Measurements from ENCODE around the gene BTBD3.
A peak's percentile ranks its signal among the peaks of the same experiment; 100 is the strongest.

GRCh38 chr20:11917663-11918062 is at the start of gene BTBD3:
- TF ChIP-seq CTCF (IDR thresholded peaks at IDR 0.05; ENCODE audit: low read depth, low read length, missing input control) (no peak), TAF1 (conservative IDR thresholded peaks at IDR 0.05) (peak; percentile 34), MAX (IDR thresholded peaks at IDR 0.05) (no peak), RAD21 (IDR thresholded peaks at IDR 0.05) (no peak), EGR1 (IDR thresholded peaks at IDR 0.05; ENCODE audit: low read depth in 2 of 2) (no peak), ZBTB33 (IDR thresholded peaks at IDR 0.05) (no peak), RXRA (IDR thresholded peaks at IDR 0.05) (no peak), SP1 (IDR thresholded peaks at IDR 0.05) (no peak), JUND (IDR thresholded peaks at IDR 0.05) (no peak), YY1 (IDR thresholded peaks at IDR 0.05) (no peak), FOXA1 (IDR thresholded peaks at IDR 0.05) (no peak), GABPA (IDR thresholded peaks at IDR 0.05 in 1 of 2, conservative IDR thresholded peaks at IDR 0.05 in 1 of 2) (no peak), REST (IDR thresholded peaks at IDR 0.05) (no peak), ATF3 (IDR thresholded peaks at IDR 0.05) (no peak)

Measured in liver (tissue), 3 donors.